ENCODE data around the gene PHTF1. TPM values are rescaled to one million over a fixed set of nuclear protein-coding genes. Genes with fewer than 3 reads are reported as not detected.

Gene PHTF1
- total and polyA plus RNA-seq, 4 donors = 9.5 to 29.7 (median 19.5) TPM

DNA sequence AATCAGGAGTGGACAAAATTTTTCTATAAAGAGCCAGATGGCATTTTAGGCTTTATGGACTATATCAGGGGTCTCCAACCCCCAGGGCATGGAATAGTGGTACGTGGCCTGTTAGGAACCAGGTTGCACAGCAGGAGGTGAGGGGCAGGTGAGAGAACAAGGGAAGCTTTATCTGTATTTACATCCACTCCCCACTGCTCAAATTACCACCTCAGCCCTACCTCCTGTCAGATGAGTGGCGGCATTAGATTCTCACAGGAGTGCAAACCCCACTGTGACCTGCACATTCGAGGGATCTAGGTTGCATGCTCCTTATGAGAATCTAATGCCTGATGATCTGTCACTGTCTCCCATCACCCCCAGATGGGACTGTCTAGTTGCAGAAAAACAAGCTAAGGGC is 13.9 kb downstream of the PHTF1 start:
- no peak for DNase-seq
- Histone ChIP-seq H3K4me3 (no peak overlapping the region), H3K9me3 (ENCODE audit: control insufficient read depth in 4 of 4, insufficient read depth in 3 of 4, low read length in 3 of 4) (no peaks in the 10 kb centered on the region), H3K9ac (ENCODE audit: insufficient read depth in 1 of 2, low read length in 2 of 2) (no peak overlapping the region), H3K27me3 (ENCODE audit: control insufficient read depth in 3 of 3, insufficient read depth in 3 of 3, low read length in 2 of 3) (no peaks in the 10 kb centered on the region), H3K27ac (ENCODE audit: low read depth in 1 of 2, low read length in 1 of 2) (no peak overlapping the region), H3K36me3 (ENCODE audit: control insufficient read depth in 4 of 4, insufficient read depth in 4 of 4, low read length in 4 of 4) (peaks cover 0 to 10% (median 2%) of the 10 kb centered on the region in 4 donors), H3K4me1 (ENCODE audit: control insufficient read depth in 5 of 5, insufficient read depth in 5 of 5, low read length in 5 of 5) (no peaks in the 10 kb centered on the region)
- 91 to 93% methylated on average over 3 of the region's 3 CpGs for WGBS, 2 donors
- no peak for ATAC-seq (ENCODE audit: insufficient read depth, low FRiP score)
- TF ChIP-seq, protein P1, sequence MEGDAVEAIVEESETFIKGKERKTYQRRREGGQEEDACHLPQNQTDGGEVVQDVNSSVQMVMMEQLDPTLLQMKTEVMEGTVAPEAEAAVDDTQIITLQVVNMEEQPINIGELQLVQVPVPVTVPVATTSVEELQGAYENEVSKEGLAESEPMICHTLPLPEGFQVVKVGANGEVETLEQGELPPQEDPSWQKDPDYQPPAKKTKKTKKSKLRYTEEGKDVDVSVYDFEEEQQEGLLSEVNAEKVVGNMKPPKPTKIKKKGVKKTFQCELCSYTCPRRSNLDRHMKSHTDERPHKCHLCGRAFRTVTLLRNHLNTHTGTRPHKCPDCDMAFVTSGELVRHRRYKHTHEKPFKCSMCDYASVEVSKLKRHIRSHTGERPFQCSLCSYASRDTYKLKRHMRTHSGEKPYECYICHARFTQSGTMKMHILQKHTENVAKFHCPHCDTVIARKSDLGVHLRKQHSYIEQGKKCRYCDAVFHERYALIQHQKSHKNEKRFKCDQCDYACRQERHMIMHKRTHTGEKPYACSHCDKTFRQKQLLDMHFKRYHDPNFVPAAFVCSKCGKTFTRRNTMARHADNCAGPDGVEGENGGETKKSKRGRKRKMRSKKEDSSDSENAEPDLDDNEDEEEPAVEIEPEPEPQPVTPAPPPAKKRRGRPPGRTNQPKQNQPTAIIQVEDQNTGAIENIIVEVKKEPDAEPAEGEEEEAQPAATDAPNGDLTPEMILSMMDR (IDR thresholded peaks at IDR 0.05; ENCODE audit: control extremely low read depth, extremely low read depth) = no peak

DNA sequence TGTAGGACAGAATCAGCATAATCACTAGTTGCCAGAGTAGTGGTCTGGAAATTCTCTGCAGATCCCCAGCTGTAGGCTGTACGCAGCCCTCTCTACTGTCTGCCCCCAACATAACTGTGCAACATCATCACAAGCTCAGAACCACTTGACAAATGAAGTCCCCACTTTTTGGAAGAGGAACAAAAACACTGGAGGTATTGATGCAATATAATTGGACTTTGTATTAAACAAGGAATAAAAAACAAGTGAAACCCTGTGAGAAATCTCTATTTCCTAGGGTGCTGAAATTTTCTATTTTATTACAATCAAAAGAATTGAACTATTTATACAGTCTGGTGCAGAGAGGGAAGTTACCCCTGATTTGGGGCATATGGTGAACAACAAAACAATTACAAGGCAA is 15.2 kb downstream of the PHTF1 start:
- 100% methylated on average over 1 of the region's 1 CpG for WGBS, 2 donors

DNA sequence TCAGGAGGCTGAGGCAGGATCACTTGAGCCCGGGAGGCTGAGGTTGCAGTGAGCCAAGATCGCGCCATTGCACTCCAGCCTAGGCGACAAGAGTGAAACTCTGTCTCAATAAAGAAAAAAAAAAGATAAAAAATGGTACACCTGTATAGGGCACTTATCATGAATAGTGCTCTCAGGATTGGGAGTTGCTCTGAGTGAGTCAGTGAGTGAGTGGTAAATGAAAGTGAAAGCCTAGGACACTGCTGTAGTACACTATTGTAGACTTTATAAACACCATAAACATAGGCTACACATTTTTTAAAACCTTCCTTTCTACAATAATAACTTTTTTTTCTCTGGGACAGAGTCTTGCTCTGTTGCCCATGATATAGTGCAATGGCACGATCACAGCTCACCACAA is 16.8 kb downstream of the PHTF1 start:
- no peaks in the 10 kb centered on the region for H3K4me1 ChIP-seq (ENCODE audit: control insufficient read depth in 5 of 5, insufficient read depth in 5 of 5, low read length in 5 of 5)
- H3K9ac ChIP-seq (ENCODE audit: insufficient read depth in 1 of 2, low read length in 2 of 2) = no peak overlapping the region
- H3K4me3 ChIP-seq = no peak overlapping the region
- ATAC-seq (ENCODE audit: insufficient read depth, low FRiP score) (no peak), DNase-seq (no peak)
- whole genome bisulfite sequencing, 2 donors = 93 to 98% methylated on average over 5 of the region's 5 CpGs
- H3K27ac ChIP-seq (ENCODE audit: low read depth in 1 of 2, low read length in 1 of 2) = no peak overlapping the region
- peaks cover 0 to 5% (median 2%) of the 10 kb centered on the region in 4 donors for H3K36me3 ChIP-seq (ENCODE audit: control insufficient read depth in 4 of 4, insufficient read depth in 4 of 4, low read length in 4 of 4)
- TF ChIP-seq, protein P1 (IDR thresholded peaks at IDR 0.05; ENCODE audit: control extremely low read depth, extremely low read depth) = no peak
- no peaks in the 10 kb centered on the region for H3K27me3 ChIP-seq (ENCODE audit: control insufficient read depth in 3 of 3, insufficient read depth in 3 of 3, low read length in 2 of 3)
- no peaks in the 10 kb centered on the region for H3K9me3 ChIP-seq (ENCODE audit: control insufficient read depth in 4 of 4, insufficient read depth in 3 of 4, low read length in 3 of 4)

More for the DNA sequence above, 15.2 kb downstream of the PHTF1 start:
- peaks cover 0 to 4% (median 2%) of the 10 kb centered on the region in 4 donors for H3K36me3 ChIP-seq (ENCODE audit: control insufficient read depth in 4 of 4, insufficient read depth in 4 of 4, low read length in 4 of 4)
- H3K9ac ChIP-seq (ENCODE audit: insufficient read depth in 1 of 2, low read length in 2 of 2) = no peak overlapping the region
- TF ChIP-seq, protein P1 (IDR thresholded peaks at IDR 0.05; ENCODE audit: control extremely low read depth, extremely low read depth) = no peak
- ATAC-seq (ENCODE audit: insufficient read depth, low FRiP score) = no peak
- no peaks in the 10 kb centered on the region for H3K4me1 ChIP-seq (ENCODE audit: control insufficient read depth in 5 of 5, insufficient read depth in 5 of 5, low read length in 5 of 5)
- no peak for DNase-seq
- H3K27ac ChIP-seq (ENCODE audit: low read depth in 1 of 2, low read length in 1 of 2) = no peak overlapping the region
- no peaks in the 10 kb centered on the region for H3K9me3 ChIP-seq (ENCODE audit: control insufficient read depth in 4 of 4, insufficient read depth in 3 of 4, low read length in 3 of 4)
- no peaks in the 10 kb centered on the region for H3K27me3 ChIP-seq (ENCODE audit: control insufficient read depth in 3 of 3, insufficient read depth in 3 of 3, low read length in 2 of 3)
- no peak overlapping the region for H3K4me3 ChIP-seq

All from lung (tissue), 12 donors.